Cardiac fibroblast (primary cell): Measurements from ENCODE around the gene SLC1A2.

Experiments
- DNase-seq, 2 donors: peaks; one replicate each; pipeline versions ENCODE4 v3.0.0 to v3.0.0-alpha.2; 2010; ENCODE audit warnings: low read depth in 2 of 2
- H3K4me3 ChIP-seq, 2 donors: replicated peaks in 1 of 2; 1 replicate in 1 of 2; 2 replicates in 1 of 2; pipeline ENCODE4 v1.5.1; 2011; ENCODE audit warnings: low read depth in 2 of 2, low read length in 2 of 2, mild to moderate bottlenecking in 2 of 2, moderate library complexity in 1 of 2
- CTCF ChIP-seq: IDR thresholded peaks from one replicate; pipeline ENCODE4 v1.5.1; 2011; ENCODE audit warnings: low read depth, mild to moderate bottlenecking, low read length, inconsistent platforms

SLC1A2 gene

DNA sequence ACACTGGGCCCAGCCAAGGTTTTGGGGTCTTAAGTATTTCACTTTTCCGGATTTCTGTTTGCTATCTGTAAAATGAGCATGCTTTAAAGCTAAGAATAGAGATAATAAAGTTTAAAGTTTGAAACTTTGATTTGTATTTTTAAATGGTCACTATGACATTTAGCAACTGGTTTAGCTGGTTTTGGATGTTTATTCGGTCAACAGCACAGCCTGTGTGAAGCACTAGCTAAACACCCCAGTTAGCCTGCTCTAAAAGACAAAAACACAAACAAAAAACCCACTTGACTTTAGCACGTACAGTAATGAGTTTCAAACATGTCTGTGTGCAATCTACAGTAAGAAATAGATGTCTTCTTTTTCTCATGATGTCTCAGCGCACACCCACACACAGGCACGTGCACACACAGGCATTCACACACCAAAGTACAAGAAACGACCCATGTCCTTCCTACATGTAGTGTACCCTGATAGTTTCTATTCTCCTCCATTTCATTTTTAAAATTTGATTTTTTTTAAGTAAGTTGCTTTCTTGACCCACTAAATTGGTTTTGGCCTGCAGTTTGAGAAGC, 29.4 kb downstream of the SLC1A2 start:
- no peak for DNase-seq
- no peak for TF ChIP-seq CTCF
- no peak overlapping the region for H3K4me3 ChIP-seq

GRCh38 chr11:35389112-35389511, 30.2 kb downstream of the SLC1A2 start:
- no peak for DNase-seq
- H3K4me3 ChIP-seq: no peak overlapping the region
- no peak for TF ChIP-seq CTCF

GRCh38 chr11:35388061-35388460, 31.3 kb downstream of the SLC1A2 start:
- no peak overlapping the region for H3K4me3 ChIP-seq
- TF ChIP-seq CTCF: no peak
- DNase-seq: no peak

DNA sequence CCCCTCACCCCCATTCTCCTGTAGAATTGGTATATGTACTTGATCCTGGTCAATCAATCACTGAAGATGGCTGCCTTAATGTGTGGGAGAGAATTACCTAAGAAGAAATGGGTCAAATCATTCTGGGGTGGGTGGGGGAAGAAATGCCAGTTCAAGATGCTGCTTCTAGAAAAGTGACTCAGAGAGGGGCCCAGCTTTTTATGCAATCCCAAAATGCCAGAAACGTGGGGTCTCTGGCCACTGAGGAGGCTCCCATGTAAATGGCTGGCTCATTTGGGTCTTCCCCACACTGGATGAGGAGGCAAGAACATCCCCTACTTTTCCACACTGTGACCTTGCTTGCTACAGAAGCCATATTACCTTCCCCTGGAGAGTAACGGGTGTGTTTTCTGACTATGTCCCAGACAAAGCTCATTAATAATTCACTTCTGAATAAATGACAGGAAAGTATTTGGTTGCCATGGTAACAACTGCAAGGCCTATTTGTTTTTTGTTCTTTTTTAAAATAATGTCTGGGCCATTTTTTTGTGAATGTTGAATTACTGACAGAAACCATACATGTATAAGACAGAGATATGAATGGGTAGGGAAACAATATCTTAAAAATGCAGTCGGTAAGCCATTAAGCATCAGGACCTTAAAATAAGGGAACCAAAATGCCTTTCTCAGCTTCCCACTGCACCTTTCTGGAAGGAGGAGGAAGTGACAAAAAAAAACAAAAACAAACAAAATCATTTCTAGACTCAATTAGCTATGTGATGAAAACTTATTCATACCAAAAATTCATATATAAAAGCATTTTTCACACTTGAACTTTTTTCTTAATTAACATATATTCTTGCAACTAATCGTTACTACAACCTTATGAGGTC, 32.0 kb downstream of the SLC1A2 start:
- H3K4me3 ChIP-seq: no peak overlapping the region
- no peak for TF ChIP-seq CTCF
- DNase-seq: peak; percentile 22 to 27

- no peak for TF ChIP-seq CTCF
- DNase-seq: no peak
- H3K4me3 ChIP-seq: no peak overlapping the region
Observed at GRCh38 chr11:35383953-35384352, 35.4 kb downstream of the SLC1A2 start.

DNA sequence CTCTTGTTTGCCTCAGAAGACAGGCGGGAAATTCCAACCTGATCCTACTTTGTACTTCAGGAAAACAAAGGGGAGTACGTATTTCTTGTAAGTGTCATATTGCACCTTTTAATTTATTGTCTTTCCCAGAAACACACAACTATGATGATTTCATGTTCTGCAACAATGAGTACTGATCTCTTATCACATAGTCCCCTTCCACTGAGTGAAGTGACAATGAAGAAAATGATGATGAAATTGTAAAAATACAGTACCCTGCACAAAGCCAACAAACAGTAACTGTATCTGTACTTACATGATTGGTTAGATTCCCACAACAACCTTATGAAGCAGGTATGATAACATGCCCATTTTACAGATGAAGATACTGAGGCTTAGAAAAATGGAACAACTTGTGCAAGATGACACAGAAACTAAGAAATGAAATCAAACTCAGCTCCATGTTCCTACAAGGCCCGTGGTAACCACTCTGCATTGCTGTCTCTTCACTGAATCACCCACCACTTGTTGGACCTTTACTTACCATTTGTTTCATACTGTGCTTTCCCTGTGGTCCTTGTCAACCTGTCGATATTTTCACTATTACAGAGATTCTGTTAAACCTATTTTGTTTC, 37.5 kb downstream of the SLC1A2 start:
- no peak for TF ChIP-seq CTCF
- no peak for DNase-seq
- H3K4me3 ChIP-seq: no peak overlapping the region
